Measurements from ENCODE around the gene BCL6.

- TF ChIP-seq CTCF (IDR thresholded peaks at IDR 0.05 in 4 of 5, conservative IDR thresholded peaks at IDR 0.05 in 1 of 5) (no peak), POLR2A (IDR thresholded peaks at IDR 0.05) (no peak)
Observed at GRCh38 chr3:187709155-187709554, 36.1 kb downstream of the BCL6 start.
